ENCODE data around the gene RPS5.

The RPS5 gene

DNA sequence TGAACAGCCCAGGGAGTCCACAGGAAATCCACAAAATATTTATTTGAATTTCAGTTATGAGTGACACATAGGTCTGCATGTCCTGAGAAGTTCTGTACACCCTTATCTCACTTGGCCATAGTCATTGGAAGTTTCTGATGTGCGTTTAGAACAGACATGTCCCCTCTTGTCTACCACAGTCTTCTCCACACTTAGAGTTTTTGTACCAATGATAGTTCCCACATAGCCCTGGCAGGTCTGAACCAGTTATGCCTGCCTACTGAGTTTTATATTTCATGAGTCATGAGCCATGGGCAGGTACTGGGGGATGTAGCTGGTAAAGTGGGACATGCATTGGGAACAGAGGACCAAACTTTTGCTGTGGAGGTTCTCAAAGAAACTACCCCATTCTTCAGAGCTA, 41.5 kb downstream of the RPS5 start:
- H3K9me2 ChIP-seq (replicated peaks; ENCODE audit: insufficient read depth, low read length), result no peaks in the 10 kb centered on the region
- H3K36me3 ChIP-seq (replicated peaks; ENCODE audit: insufficient read depth, low read length), result no peaks in the 10 kb centered on the region
- H2AFZ ChIP-seq (ENCODE audit: low read length), result no peak overlapping the region
- H3K9me3 ChIP-seq (replicated peaks; ENCODE audit: insufficient read depth, low read length), result no peaks in the 10 kb centered on the region
- DNase-seq, result no peak
- H3F3A ChIP-seq (ENCODE audit: insufficient read depth, low read length), result no peaks in the 10 kb centered on the region
- H3K4me2 ChIP-seq (ENCODE audit: low read depth, low read length), result no peak overlapping the region
- H4K20me1 ChIP-seq (ENCODE audit: insufficient read depth, low read length), result no peaks in the 10 kb centered on the region
- H3K27me3 ChIP-seq (replicated peaks; ENCODE audit: insufficient read depth, low read length), result no peaks in the 10 kb centered on the region
- no peak overlapping the region for H3K4me3 ChIP-seq (ENCODE audit: low read length)
- H3K27ac ChIP-seq (ENCODE audit: low read length), result no peak overlapping the region
- H3K4me1 ChIP-seq (ENCODE audit: low read length), result no peaks in the 10 kb centered on the region
- H3K9ac ChIP-seq (ENCODE audit: low read length), result no peak overlapping the region
- H3K79me2 ChIP-seq (ENCODE audit: low read length), result no peaks in the 10 kb centered on the region
- no peak for TF ChIP-seq EZH2phosphoT487 (IDR thresholded peaks at IDR 0.05; ENCODE audit: low read length)
- TF ChIP-seq, protein P1, sequence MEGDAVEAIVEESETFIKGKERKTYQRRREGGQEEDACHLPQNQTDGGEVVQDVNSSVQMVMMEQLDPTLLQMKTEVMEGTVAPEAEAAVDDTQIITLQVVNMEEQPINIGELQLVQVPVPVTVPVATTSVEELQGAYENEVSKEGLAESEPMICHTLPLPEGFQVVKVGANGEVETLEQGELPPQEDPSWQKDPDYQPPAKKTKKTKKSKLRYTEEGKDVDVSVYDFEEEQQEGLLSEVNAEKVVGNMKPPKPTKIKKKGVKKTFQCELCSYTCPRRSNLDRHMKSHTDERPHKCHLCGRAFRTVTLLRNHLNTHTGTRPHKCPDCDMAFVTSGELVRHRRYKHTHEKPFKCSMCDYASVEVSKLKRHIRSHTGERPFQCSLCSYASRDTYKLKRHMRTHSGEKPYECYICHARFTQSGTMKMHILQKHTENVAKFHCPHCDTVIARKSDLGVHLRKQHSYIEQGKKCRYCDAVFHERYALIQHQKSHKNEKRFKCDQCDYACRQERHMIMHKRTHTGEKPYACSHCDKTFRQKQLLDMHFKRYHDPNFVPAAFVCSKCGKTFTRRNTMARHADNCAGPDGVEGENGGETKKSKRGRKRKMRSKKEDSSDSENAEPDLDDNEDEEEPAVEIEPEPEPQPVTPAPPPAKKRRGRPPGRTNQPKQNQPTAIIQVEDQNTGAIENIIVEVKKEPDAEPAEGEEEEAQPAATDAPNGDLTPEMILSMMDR (IDR thresholded peaks at IDR 0.05; ENCODE audit: low read length), result no peak
- no peak for TF ChIP-seq EZH2 (optimal IDR thresholded peaks at IDR 0.05; ENCODE audit: low read depth, low read length)

DNA sequence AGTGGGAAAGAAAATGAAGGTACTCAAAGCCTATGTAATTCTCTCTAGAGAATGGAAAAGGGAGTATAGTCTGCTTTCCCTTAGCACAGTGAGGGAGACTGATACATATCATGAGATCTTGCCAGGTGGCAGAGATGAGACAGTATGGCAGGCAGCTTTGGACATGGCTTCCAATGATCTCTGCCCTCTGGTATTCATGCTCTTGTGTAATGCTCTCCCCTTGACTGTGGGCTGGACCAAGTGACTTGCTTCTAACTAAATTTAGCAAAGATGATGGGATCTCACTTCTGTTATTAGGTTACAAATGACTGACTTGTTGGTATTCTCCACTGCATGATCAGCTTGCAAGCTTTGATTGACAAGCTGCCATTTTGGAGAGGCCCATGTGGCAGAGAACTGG, 42.7 kb downstream of the RPS5 start:
- no peaks in the 10 kb centered on the region for H3F3A ChIP-seq (ENCODE audit: insufficient read depth, low read length)
- H3K27me3 ChIP-seq (replicated peaks; ENCODE audit: insufficient read depth, low read length), result no peaks in the 10 kb centered on the region
- no peak for TF ChIP-seq EZH2 (optimal IDR thresholded peaks at IDR 0.05; ENCODE audit: low read depth, low read length)
- no peak for TF ChIP-seq EZH2phosphoT487 (IDR thresholded peaks at IDR 0.05; ENCODE audit: low read length)
- TF ChIP-seq, protein P1 (IDR thresholded peaks at IDR 0.05; ENCODE audit: low read length), result no peak
- H3K9me3 ChIP-seq (replicated peaks; ENCODE audit: insufficient read depth, low read length), result no peaks in the 10 kb centered on the region
- H3K9ac ChIP-seq (ENCODE audit: low read length), result no peak overlapping the region
- no peak overlapping the region for H2AFZ ChIP-seq (ENCODE audit: low read length)
- no peaks in the 10 kb centered on the region for H3K36me3 ChIP-seq (replicated peaks; ENCODE audit: insufficient read depth, low read length)
- H3K4me2 ChIP-seq (ENCODE audit: low read depth, low read length), result no peak overlapping the region
- no peaks in the 10 kb centered on the region for H3K9me2 ChIP-seq (replicated peaks; ENCODE audit: insufficient read depth, low read length)
- no peak for DNase-seq
- no peaks in the 10 kb centered on the region for H3K79me2 ChIP-seq (ENCODE audit: low read length)
- no peak overlapping the region for H3K4me3 ChIP-seq (ENCODE audit: low read length)
- no peaks in the 10 kb centered on the region for H3K4me1 ChIP-seq (ENCODE audit: low read length)
- H4K20me1 ChIP-seq (ENCODE audit: insufficient read depth, low read length), result no peaks in the 10 kb centered on the region
- H3K27ac ChIP-seq (ENCODE audit: low read length), result no peak overlapping the region

- Histone ChIP-seq H3K36me3 (replicated peaks; ENCODE audit: insufficient read depth, low read length) (no peaks in the 10 kb centered on the region), H3K9me3 (replicated peaks; ENCODE audit: insufficient read depth, low read length) (no peaks in the 10 kb centered on the region)
Measured at GRCh38 chr19:58434217-58434616, 47.1 kb downstream of the RPS5 start.

More at GRCh38 chr19:58434217-58434616, 47.1 kb downstream of the RPS5 start:
- Histone ChIP-seq H3K4me3 (ENCODE audit: low read length) (no peak overlapping the region), H3K27me3 (replicated peaks; ENCODE audit: insufficient read depth, low read length) (no peaks in the 10 kb centered on the region), H3K4me1 (ENCODE audit: low read length) (no peaks in the 10 kb centered on the region), H3K9me2 (replicated peaks; ENCODE audit: insufficient read depth, low read length) (no peaks in the 10 kb centered on the region), H3K27ac (ENCODE audit: low read length) (no peak overlapping the region), H2AFZ (ENCODE audit: low read length) (no peak overlapping the region), H3K9ac (ENCODE audit: low read length) (no peak overlapping the region), H4K20me1 (ENCODE audit: insufficient read depth, low read length) (no peaks in the 10 kb centered on the region), H3F3A (ENCODE audit: insufficient read depth, low read length) (no peaks in the 10 kb centered on the region), H3K4me2 (ENCODE audit: low read depth, low read length) (no peak overlapping the region), H3K79me2 (ENCODE audit: low read length) (no peaks in the 10 kb centered on the region)
- DNase-seq, result no peak
- TF ChIP-seq EZH2phosphoT487 (IDR thresholded peaks at IDR 0.05; ENCODE audit: low read length) (no peak), EZH2 (optimal IDR thresholded peaks at IDR 0.05; ENCODE audit: low read depth, low read length) (no peak)
- TF ChIP-seq, protein P1 (IDR thresholded peaks at IDR 0.05; ENCODE audit: low read length), result no peak
